GM19351 (cell line): ENCODE results near the gene RAB3A.

Experiments used
- ATAC-seq: cut with Tn5 transposase; IDR thresholded peaks from one replicate; pipeline ENCODE4 v1.9.1; 2021; ENCODE audit warnings: mild to moderate bottlenecking, moderate library complexity; ENCODE audit not compliant: unreplicated experiment

Gene RAB3A

GRCh38 chr19:18202397-18202777 lies 1.5 kb downstream of the RAB3A start:
- no peak for ATAC-seq

GRCh38 chr19:18198374-18198773 lies 5.5 kb downstream of the RAB3A start:
- no peak for ATAC-seq

GRCh38 chr19:18197941-18198340 lies 5.9 kb downstream of the RAB3A start:
- ATAC-seq, result no peak

- no peak for ATAC-seq
Observed at GRCh38 chr19:18197306-18197705, 6.5 kb downstream of the RAB3A start.

DNA sequence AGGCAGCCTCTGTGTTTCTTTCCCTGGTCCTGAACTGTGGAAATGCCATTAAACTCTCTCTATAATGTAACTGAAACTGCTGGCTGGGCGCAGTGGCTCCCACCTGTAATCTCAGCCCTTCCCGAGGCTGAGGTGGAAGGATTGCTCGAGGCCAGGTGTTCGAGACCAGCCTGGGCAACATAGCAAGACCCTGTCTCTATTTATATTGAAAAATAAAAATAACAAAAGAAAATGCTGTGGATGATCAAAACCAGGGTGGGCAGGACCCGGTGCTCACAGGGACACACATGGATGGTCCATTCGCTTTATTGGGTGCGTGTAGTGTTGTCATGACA lies 7.4 kb downstream of the RAB3A start:
- ATAC-seq, result no peak

- no peak for ATAC-seq
Observed at GRCh38 chr19:18194554-18195238, 9.1 kb downstream of the RAB3A start.

GRCh38 chr19:18194181-18194530 lies 9.7 kb downstream of the RAB3A start:
- ATAC-seq, result no peak

DNA sequence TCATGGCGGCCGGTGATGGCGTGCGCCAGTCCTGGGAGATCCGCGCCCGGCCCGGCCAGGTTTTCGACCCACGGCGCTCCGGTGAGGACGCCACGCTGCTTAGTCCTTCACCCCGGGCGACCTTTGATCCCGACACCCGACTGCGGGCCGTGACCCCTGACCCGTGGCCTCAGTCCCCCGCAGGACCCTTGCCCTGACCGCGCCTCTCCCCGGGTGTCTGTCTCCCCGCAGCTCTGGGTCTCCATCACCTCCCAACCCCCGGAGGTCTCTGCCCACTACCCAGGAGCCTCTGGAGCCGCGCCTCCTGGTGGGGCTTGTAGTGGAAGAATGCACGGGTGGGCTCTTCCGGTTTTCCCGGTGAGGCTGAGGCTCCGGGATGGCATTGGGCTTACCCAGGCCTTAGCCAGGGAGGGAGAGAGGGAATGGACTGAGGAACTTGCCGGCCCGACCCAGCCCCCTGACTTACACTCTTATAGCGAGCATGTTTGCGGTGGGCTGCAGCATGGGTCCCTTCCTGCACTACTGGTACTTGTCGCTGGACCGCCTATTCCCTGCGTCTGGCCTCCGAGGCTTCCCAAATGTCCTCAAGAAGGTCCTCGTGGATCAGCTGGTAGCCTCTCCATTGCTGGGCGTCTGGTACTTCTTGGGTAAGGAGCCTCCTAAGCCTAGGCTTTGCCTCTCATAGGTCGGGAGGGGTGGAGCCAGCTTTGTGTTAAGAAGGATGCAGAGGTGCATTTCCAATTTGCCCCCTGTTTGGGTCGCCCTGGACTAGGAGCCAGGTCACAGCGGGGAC lies 10.3 kb downstream of the RAB3A start:
- ATAC-seq, result no peak

GRCh38 chr19:18192673-18193387 lies 11.0 kb downstream of the RAB3A start, which contains the start of gene MPV17L2:
Gene MPV17L2 (plus strand): TSS chr19:18193218. CDS start chr19:18193282, 64 bp downstream.
- ATAC-seq, result peak; percentile 82

DNA sequence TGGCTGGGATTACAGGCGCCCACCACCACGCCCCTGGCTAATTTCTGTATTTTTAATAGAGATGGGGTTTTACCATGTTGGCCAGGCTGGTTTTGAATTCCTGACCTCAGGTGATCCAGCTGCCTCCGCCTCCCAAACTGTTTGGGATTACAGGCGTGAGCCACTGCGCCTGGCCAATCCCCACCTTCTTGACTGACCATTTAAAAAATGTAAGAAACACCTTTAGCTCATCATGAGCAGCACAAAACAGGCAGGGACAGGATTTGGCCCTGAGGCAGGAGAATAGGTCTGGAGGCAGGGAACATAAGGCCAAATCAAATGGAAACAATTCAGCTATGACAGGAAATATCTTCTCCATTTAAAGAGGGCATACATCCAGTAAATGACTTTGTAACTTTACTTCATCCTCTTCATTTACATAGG lies 12.2 kb downstream of the RAB3A start:
- no peak for ATAC-seq

GRCh38 chr19:18190278-18190677 lies 13.6 kb downstream of the RAB3A start:
- no peak for ATAC-seq

GRCh38 chr19:18185538-18185937 lies 18.3 kb downstream of the RAB3A start:
- ATAC-seq, result no peak

GRCh38 chr19:18183529-18183928 lies 20.3 kb downstream of the RAB3A start:
- ATAC-seq, result no peak

DNA sequence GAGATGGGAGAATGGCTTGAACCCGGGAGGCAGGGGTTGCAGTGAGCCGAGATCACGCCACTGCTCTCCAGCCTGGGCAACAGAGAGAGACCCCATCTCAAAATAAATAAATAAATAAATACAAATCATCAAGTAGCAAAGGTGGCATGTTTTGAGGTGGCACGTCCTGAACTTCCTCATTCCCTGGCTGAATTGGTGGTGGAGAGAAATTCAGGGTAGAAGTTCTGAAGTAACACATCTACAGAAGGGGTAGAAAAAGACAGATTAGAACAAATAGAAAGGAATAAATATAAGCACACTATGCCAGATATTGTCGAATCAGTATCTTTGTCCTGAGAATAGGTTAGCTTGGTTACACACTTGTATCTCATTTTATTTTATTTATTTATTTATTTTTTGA lies 23.9 kb downstream of the RAB3A start:
- no peak for ATAC-seq

DNA sequence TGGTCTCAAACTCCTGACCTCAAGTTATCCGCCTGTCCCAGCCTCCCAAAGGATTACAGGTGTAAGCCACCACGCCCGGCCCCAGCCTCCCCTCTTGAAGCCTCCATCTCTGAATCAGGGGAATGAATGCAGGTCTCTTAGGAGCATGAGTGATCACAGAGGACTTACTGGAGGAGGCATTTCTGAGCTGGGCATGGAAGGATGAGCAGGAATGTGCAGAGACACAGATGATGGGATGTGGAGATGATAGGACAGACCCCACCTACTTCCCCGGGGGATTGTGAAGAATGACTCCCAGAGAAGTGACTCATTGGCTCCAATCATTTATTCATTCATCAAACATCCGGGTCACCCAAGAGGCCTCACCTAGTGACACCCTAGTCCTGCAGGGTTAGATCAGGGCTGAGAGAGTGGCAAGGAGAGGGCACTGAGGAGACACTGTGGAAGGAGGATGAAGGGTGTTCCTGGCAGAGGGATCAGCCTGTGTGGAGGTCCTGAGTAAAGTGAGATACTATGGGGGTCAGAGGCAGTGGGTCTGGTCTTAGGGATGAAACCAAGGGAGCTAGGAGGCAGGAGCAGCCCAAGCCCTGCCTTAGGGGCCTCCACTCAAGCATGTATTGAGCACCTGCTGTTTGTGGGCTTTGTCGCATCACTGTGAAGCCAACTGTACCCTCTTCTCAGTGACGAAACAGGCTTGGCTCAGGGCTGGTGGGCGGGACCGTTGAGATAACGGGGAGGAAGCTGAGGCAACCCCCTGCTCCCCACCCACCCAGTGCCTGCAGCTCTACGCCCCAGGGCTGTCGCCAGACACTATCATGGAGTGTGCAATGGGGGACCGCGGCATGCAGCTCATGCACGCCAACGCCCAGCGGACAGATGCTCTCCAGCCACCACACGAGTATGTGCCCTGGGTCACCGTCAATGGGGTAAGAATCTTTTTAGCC lies 27.2 kb downstream of the RAB3A start:
- ATAC-seq, result no peak

GRCh38 chr19:18174983-18175382 lies 28.9 kb downstream of the RAB3A start:
- ATAC-seq, result no peak

DNA sequence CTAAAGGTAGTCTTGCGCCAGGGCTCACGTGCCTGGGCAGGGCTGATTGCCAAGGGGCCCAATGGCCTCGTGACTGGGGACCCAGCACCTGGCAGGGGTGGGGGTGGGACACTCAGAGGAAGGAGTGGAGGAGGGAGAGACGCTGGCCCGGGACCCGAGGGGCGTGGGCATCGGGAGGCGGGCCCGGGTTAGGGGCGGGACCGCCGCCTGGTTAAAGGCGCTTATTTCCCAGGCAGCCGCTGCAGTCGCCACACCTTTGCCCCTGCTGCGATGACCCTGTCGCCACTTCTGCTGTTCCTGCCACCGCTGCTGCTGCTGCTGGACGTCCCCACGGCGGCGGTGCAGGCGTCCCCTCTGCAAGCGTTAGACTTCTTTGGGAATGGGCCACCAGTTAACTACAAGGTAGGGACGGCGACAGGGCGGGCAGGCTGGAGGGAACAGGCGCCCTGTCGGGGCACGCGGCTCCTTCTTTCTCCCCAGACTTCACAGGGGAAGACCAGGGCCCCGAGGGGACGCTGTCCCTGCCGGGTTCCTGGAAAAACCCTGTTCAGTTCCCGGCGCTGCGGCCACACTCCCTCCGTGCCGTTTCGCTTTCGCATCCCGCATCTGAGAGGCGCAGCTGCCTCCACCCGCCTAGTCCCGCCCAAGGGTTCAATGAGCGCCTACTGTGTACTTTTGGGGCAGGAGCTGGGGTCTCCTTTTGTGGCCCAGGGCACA lies 30.1 kb downstream of the RAB3A start, which contains the start of gene IFI30:
TSS of gene IFI30 (plus strand) at position 242 of the 717 bp plus-strand sequence. CDS start at position 271, 29 bp downstream.
- ATAC-seq, result peak; percentile 47

GRCh38 chr19:18173054-18173571 lies 30.7 kb downstream of the RAB3A start:
- peak; percentile 6 for ATAC-seq

DNA sequence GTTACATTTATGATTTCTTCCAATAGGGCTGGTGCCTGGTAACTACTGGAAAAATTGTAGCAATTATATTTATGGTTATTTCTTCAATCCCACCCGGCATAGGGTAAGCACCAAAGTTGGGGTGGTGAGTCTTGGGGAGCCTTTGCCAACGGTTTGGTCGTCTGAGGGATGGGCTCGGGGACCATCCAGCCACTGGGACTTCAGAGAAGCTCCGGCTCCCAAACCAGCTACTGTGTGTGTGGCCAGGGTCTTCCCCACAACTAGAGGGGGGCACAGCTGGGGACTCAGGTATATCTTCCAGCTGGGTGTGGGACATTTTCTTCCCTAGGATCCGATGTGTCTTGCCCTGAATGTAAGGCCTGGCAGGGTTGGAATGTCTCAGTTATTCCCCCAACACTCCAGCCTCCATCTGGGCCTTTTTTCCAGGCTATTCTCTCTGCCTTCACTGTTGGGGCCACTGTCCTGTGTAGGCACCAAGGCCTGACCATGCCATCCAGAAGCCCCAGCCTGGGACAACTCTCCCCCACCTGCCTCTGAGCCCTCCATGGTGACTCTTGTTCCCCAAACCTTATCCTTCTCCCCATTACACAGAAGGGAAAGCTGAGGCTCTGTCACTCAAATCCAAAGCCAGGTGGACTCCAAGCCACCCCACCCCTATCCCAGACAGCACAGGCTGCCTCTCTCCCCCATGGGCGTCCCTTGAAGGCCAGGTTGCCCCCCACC lies 31.4 kb downstream of the RAB3A start:
- no peak for ATAC-seq
